Brain microvascular endothelial cell (primary cell): ENCODE data around the gene POU2AF1.
"Not testable (repeated sequence)": the region's sequence is repeated elsewhere in the genome, so short reads cannot be mapped to it uniquely, and the experiment has no call there.

Experiments
- DNase-seq: peaks from one replicate; pipeline ENCODE4 v3.0.0-alpha.2; 2020
- H3K27ac ChIP-seq: fragments of 250-450 bp; sonication (Bioruptor Pico); 2 replicates; pipeline ENCODE4 v1.5.1; 2020; ENCODE audit warnings: mild to moderate bottlenecking, moderate library complexity
- H3K27me3 ChIP-seq: fragments of 250-450 bp; sonication (Bioruptor Pico); replicated peaks from 2 replicates; pipeline ENCODE4 v1.5.1; 2020; ENCODE audit warnings: mild to moderate bottlenecking
- H3K36me3 ChIP-seq: fragments of 250-450 bp; sonication (Bioruptor Pico); replicated peaks from 2 replicates; pipeline ENCODE4 v1.5.1; 2020; ENCODE audit warnings: mild to moderate bottlenecking
- H3K4me3 ChIP-seq: 2 replicates; pipeline ENCODE4 v1.5.1; 2011; ENCODE audit warnings: low read depth, mild to moderate bottlenecking, control low read depth, low read length, moderate library complexity
- in situ Hi-C: cut with HindIII; loops from 2 replicates; pipeline ENCODE4 v1.10.0; 2017; ENCODE audit warnings: low sequenced_read_pairs, low pct_ligation_motif_present
- TF ChIP-seq, protein P1 (sequence below): IDR thresholded peaks from 2 replicates; pipeline ENCODE4 v1.5.1; 2011; ENCODE audit warnings: low read depth, mild to moderate bottlenecking, moderate library complexity, low read length, control low read depth, inconsistent platforms; ENCODE audit errors: missing control alignments

The POU2AF1 gene

DNA sequence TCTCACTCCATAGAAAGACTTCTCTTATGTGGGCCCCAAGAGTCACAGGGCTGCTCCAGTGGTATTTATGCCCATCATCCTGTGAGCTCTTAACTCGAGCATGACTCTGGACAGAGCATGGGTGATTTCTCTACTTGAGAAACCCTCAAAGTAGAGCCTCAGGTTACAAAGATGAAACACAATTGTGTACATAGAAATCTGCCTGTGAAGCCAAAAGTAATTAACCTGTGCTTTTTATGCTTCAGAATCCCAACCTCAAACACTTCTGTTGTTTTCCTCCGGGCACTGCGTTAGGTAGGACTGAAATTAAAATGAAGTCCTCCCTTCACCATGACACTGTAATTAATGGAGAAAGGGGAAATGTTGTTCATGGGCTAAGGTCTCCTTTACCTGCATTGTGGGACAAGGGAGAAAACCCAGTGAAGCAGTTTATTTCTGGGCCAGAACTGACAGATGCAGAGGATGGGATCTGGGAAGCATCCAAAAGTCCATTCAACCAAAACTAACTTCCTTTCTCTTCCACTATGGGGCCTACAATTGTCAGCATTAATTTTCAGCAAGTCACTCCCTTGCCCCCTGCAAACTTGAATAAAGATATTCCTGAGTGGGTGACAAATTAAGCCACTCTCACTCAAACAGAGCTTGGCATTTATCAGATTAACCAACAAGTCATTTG, 24.1 kb upstream of the POU2AF1 start:
- H3K36me3 ChIP-seq = no peaks in the 10 kb centered on the region
- H3K4me3 ChIP-seq = no peak overlapping the region
- no peak overlapping the region for H3K27ac ChIP-seq
- TF ChIP-seq, protein P1, sequence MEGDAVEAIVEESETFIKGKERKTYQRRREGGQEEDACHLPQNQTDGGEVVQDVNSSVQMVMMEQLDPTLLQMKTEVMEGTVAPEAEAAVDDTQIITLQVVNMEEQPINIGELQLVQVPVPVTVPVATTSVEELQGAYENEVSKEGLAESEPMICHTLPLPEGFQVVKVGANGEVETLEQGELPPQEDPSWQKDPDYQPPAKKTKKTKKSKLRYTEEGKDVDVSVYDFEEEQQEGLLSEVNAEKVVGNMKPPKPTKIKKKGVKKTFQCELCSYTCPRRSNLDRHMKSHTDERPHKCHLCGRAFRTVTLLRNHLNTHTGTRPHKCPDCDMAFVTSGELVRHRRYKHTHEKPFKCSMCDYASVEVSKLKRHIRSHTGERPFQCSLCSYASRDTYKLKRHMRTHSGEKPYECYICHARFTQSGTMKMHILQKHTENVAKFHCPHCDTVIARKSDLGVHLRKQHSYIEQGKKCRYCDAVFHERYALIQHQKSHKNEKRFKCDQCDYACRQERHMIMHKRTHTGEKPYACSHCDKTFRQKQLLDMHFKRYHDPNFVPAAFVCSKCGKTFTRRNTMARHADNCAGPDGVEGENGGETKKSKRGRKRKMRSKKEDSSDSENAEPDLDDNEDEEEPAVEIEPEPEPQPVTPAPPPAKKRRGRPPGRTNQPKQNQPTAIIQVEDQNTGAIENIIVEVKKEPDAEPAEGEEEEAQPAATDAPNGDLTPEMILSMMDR = no peak
- no peaks in the 10 kb centered on the region for H3K27me3 ChIP-seq
- in situ Hi-C loops = no loop called here
- DNase-seq = no peak

- Histone ChIP-seq H3K4me3 (no peak overlapping the region), H3K27me3 (no peaks in the 10 kb centered on the region), H3K27ac (no peak overlapping the region), H3K36me3 (no peaks in the 10 kb centered on the region)
- DNase-seq = no peak
- TF ChIP-seq, protein P1 = no peak
- in situ Hi-C loops = no loop called here
Observed at GRCh38 chr11:111402411-111402810, 23.3 kb upstream of the POU2AF1 start.

DNA sequence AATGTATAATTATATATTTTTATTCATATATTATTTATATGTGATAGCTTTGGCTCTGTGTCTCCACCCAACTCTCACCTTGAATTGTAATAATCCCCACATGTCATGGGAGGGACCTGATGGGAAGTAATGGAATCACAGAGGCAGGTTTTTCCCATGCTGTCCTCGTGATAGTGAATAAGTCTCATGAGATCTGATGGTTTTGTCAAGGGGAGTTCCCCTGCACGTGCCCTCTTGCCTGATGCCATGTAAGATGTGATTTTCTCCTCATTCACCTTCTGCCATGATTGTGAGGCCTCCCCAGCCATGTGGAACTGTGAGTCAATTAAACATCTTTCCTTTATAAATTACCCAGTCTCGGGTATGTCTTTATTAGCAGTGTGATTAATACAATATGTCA, 22.9 kb upstream of the POU2AF1 start:
- H3K27ac ChIP-seq, H3K27me3 ChIP-seq, H3K36me3 ChIP-seq, in situ Hi-C loops, H3K4me3 ChIP-seq, DNase-seq: not testable (repeated sequence)

GRCh38 chr11:111400595-111400994, 21.5 kb upstream of the POU2AF1 start:
- in situ Hi-C loops = no loop called here
- no peak for DNase-seq
- Histone ChIP-seq H3K27ac (no peak overlapping the region), H3K4me3 (no peak overlapping the region), H3K36me3 (no peaks in the 10 kb centered on the region), H3K27me3 (no peaks in the 10 kb centered on the region)
- TF ChIP-seq, protein P1 = no peak

DNA sequence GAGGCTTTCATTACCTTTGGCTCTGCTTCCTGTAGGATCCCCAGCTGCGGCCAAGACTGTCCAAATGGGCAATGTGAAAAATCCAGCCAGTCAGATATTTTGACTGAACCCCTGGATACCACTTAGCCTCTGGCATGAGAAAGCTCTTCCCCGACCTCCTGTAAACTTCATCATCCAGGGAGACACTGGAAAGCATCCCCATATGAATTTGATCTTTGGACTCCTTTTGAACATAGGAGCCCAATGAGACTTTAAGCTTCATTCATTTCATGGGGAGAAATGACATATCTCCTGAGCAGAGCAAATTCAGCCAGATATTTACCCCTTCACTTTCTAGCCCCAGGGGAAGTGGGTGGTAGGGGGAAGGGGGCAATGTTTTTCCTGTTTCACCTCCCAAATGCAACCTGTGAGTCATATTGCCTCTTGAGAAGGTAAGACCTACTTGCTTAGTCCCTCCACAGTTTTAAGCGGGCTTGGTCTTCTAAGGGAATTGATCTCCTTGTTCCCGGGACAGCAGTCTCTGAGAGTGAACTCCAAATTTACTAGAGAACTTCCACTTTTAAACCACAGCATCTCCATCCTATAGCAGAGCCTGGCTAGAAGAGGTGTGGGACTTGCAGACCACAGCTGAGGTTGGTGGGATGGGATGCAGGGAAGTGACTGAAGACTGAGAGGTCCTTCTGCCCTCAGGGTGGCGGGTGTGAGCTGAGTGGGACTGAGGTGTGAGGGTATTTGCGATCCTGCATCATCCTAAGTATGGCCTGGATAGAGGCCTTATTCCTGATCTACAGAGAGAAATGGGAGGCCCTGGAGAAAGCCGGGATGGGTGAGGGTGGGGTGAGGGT, 20.3 kb upstream of the POU2AF1 start:
- Histone ChIP-seq H3K36me3 (no peaks in the 10 kb centered on the region), H3K4me3 (no peak overlapping the region), H3K27ac (no peak overlapping the region), H3K27me3 (no peaks in the 10 kb centered on the region)
- TF ChIP-seq, protein P1 = no peak
- no peak for DNase-seq
- in situ Hi-C loops = no loop called here

DNA sequence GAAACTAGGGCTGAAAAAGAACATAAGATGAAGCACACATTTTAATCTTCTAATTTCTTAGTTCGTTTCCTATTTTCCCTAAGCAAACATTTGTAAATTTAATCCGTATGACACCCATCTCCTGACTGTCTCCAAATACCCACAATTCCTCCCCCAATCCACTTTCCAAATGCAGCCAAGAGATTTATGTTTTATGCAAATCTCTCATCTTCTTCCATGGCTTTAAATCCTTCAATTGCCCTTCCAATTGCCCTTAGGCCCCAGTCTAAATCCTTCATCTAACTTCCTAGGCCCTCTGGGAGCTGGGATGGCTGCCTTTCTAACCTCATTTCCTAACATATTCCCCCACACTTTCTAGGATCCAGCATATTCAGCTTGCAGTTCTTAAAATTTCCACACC, 18.0 kb upstream of the POU2AF1 start:
- TF ChIP-seq, protein P1 = no peak
- Histone ChIP-seq H3K27ac (no peak overlapping the region), H3K4me3 (no peak overlapping the region), H3K36me3 (no peaks in the 10 kb centered on the region), H3K27me3 (no peaks in the 10 kb centered on the region)
- in situ Hi-C loops = no loop called here
- DNase-seq = no peak
